ENCODE measurements around the gene PARD3. TPM values are rescaled to one million over a fixed set of nuclear protein-coding genes. Genes with fewer than 3 reads are reported as not detected.

The PARD3 gene
- total RNA-seq, 1 donor from 2014 or later = 34.1 TPM

DNA sequence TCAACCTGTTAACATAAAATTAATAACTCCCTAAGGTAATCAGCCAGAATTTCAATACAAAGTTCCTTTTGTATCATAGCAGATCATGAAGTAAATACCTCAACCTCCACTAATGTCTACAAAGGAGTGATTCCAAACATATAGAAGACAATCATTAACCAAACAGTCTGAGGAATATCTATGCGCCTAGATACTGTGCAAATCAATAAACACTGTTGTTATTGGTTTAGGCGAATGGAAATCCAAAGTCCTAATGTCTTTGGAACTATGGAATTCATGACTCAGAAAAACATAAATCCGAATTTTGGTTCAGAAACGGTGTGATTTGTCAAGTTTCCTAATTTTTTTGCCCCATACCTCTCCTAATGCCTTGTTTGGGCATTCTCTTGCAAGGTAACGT, 469.7 kb downstream of the PARD3 start:
- Histone ChIP-seq H3K27me3 (ENCODE audit: low read depth) (no peaks in the 10 kb centered on the region), H3K27ac (no peak overlapping the region), H3K4me1 (no peaks in the 10 kb centered on the region), H3K9me3 (no peaks in the 10 kb centered on the region), H3K36me3 (no peaks in the 10 kb centered on the region), H3K4me3 (no peak overlapping the region)
- DNase-seq (no peak), ATAC-seq (no peak)
- intact Hi-C loops (cut with DNase I) = no loop called here
- TF ChIP-seq, protein P1, sequence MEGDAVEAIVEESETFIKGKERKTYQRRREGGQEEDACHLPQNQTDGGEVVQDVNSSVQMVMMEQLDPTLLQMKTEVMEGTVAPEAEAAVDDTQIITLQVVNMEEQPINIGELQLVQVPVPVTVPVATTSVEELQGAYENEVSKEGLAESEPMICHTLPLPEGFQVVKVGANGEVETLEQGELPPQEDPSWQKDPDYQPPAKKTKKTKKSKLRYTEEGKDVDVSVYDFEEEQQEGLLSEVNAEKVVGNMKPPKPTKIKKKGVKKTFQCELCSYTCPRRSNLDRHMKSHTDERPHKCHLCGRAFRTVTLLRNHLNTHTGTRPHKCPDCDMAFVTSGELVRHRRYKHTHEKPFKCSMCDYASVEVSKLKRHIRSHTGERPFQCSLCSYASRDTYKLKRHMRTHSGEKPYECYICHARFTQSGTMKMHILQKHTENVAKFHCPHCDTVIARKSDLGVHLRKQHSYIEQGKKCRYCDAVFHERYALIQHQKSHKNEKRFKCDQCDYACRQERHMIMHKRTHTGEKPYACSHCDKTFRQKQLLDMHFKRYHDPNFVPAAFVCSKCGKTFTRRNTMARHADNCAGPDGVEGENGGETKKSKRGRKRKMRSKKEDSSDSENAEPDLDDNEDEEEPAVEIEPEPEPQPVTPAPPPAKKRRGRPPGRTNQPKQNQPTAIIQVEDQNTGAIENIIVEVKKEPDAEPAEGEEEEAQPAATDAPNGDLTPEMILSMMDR (IDR thresholded peaks at IDR 0.05) = no peak

DNA sequence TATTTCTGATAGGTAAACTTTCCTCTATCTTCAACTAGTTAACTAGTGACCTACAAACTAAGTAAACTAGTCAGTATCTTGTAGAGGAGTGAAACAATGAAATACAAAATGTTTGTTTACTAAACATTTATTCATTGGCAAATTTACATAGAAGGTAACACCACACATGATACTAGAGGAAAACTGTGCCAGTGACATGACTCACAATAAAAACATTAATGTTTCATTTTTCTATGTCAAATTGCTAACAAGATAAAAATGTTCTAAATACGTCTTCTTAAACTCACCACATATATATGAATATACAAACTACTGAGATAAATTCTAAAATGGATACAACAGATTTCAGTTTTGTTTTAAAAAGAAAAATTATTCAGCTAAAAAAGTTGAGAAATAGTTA, 471.3 kb downstream of the PARD3 start:
- intact Hi-C loops (cut with DNase I) = no loop called here
- no peaks in the 10 kb centered on the region for H3K9me3 ChIP-seq
- TF ChIP-seq, protein P1 (IDR thresholded peaks at IDR 0.05) = no peak
- no peaks in the 10 kb centered on the region for H3K36me3 ChIP-seq
- no peak overlapping the region for H3K27ac ChIP-seq
- no peak for ATAC-seq
- H3K27me3 ChIP-seq (ENCODE audit: low read depth) = no peaks in the 10 kb centered on the region
- no peak overlapping the region for H3K4me3 ChIP-seq
- no peaks in the 10 kb centered on the region for H3K4me1 ChIP-seq
- DNase-seq = no peak

DNA sequence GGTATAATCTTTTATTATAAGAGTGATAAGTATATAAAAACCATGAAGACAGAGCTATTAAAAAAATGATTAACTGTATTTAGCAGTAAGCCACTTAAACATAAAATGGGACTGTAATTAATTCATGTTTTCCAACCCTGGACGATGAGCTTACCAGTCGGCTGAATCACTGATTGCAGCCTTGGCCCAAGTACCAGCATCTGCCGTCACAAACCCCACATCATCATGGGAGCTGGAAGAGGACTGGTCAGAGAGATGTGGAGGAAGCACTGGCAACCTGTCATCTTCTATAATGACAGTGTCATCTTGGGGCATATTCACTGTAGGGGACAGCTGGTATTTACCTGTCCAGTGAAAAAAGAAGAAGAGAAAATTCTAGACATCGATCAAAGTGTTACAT, 473.6 kb downstream of the PARD3 start:
- no peak for DNase-seq
- intact Hi-C loops (cut with DNase I) = no loop called here
- no peak for ATAC-seq
- TF ChIP-seq, protein P1 (IDR thresholded peaks at IDR 0.05) = no peak
- H3K27me3 ChIP-seq (ENCODE audit: low read depth) = no peaks in the 10 kb centered on the region
- H3K4me3 ChIP-seq = no peak overlapping the region
- H3K36me3 ChIP-seq = no peaks in the 10 kb centered on the region
- no peaks in the 10 kb centered on the region for H3K4me1 ChIP-seq
- H3K9me3 ChIP-seq = no peaks in the 10 kb centered on the region
- H3K27ac ChIP-seq = no peak overlapping the region

DNA sequence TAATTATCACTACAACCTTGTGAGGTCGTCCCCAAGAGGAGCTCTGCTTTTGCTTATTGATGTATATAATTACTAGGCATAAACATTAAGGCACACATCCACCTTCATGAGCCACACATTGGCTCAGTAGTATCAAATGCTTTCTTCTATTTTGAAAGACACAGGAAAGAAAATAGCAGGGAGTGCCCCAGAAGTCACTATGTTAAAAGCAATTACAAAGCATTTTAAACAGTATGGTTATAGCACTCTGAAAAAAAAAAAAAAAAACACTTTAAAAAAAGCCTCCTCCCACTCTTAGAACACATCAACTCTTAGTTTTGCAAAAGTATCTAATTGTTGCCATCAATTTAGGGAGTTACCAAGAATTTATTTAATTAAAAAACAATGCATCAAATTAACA, 474.2 kb downstream of the PARD3 start:
- H3K27me3 ChIP-seq (ENCODE audit: low read depth) = no peaks in the 10 kb centered on the region
- ATAC-seq (no peak), DNase-seq (no peak)
- no peaks in the 10 kb centered on the region for H3K4me1 ChIP-seq
- H3K36me3 ChIP-seq = no peaks in the 10 kb centered on the region
- TF ChIP-seq, protein P1 (IDR thresholded peaks at IDR 0.05) = no peak
- no peak overlapping the region for H3K4me3 ChIP-seq
- H3K9me3 ChIP-seq = no peaks in the 10 kb centered on the region
- intact Hi-C loops (cut with DNase I) = no loop called here
- no peak overlapping the region for H3K27ac ChIP-seq

DNA sequence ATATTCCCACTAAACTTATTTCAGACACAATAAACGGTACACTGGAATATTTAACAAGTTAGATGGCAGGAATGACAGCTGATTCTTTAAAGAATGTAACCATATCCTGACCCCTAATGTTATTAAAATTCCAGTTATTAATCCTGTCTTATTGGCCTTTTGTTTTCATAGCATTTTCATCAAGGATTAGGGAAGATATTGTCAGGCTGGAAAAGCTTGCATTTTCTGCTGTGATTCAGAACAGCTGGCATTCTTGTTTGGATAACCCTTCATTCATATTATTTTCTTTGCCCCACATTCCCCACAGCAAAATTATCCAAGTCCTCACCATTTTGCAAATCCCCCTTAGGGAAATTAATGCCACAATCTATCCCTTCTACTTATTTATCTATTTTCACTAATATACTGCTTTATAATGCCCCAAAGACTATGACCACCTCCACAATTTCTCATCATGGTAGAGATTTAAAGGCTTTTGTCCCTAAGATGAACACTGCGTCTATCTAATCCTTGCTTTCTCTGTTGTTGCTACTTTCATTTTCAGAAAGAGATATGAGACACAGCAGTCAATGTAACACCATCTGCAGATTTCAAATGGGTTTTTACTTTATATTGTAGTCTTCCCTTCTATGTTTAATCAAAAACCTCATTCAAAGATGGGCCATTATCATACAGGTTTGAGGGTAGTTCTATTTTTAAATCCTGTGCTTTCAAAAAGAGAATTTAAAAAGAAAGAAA, 475.1 kb downstream of the PARD3 start:
- no peak for ATAC-seq
- H3K27ac ChIP-seq = no peak overlapping the region
- intact Hi-C loops (cut with DNase I) = no loop called here
- H3K9me3 ChIP-seq = no peaks in the 10 kb centered on the region
- H3K27me3 ChIP-seq (ENCODE audit: low read depth) = no peaks in the 10 kb centered on the region
- H3K36me3 ChIP-seq = no peaks in the 10 kb centered on the region
- H3K4me1 ChIP-seq = no peaks in the 10 kb centered on the region
- TF ChIP-seq, protein P1 (IDR thresholded peaks at IDR 0.05) = no peak
- DNase-seq = no peak
- H3K4me3 ChIP-seq = no peak overlapping the region

Measured in lower lobe of right lung (tissue), 2 donors.